HG02623 (cell line): Measurements from ENCODE around the gene TENM4.
"Not testable (repeated sequence)": the region's sequence is repeated elsewhere in the genome, so short reads cannot be mapped to it uniquely, and the experiment has no call there.

ENCODE experiments used
- ATAC-seq: cut with Tn5 transposase; IDR thresholded peaks from one replicate; pipeline ENCODE4 v1.9.1; 2021; ENCODE audit warnings: moderate library complexity; ENCODE audit not compliant: unreplicated experiment

TENM4 gene

DNA sequence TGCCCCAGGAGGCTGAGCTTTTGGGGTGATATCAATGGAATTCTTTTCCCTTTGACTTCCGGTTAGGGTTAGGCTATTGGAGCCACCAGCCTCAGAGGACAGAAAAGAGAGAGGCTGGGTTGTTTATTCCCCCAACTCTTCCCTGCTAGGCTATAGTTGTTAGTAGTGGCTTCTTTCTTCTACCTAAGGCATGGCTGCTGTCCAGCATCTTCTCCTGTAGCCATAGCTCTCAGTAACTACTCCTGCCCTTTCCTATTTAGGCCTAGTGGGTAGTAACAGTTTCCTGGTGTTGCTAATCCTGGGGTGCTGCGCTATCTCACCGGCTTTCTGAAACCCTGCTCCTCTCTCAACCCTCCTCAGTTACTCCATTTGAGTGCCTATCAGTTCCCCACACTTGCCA, 184.9 kb downstream of the TENM4 start:
- no peak for ATAC-seq

DNA sequence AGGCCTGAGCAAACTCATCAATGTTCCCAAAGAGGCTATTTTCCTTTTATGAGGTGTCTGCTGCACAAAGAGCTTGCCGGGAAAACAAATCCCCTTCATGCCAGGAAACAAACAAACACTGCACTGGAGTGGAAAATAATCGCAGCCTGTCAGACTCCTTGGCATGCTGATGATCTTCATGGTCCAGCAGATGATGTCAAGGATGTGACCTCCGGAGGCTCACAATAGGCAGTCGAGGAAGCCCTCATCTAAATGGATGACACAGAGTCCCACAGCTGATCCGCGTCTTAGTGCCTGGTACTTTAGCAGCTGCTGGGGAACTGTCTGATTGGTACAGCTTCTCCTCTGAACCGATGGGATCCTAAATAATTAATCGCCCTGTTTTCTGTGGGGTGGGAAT, 187.6 kb downstream of the TENM4 start:
- no peak for ATAC-seq

DNA sequence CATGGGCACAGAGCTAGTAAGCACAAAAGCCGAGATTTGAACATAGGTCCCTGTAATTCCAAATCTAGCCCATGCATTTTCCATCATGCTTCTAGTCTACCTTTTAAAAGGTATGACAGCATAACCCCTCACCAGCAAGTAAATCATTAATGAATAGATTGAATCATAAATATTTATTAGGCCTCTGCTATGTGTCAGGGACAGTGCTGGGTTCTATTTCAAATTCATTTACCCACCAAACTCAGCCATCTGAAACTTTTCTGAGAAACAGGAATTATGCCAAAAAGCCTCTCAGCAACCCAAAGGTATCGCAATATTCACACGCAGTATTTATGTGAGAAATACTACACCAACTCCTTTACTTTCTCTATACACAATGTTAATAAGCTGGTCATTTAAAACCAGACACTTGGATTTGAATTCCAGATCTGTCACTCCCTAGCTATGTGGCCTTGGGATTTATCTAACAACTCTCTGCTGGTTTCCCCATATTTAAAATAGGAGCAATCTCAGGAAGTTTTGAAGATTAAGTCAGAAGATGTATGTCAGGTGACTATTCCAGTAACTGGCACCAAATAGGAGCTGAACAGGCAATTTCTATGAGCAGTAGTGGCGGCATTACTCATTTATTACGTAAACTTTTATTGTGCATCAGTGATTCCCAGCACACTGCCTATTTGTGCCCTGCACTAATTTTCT, 191.4 kb downstream of the TENM4 start:
- no peak for ATAC-seq

- no peak for ATAC-seq
Observed at GRCh38 chr11:79244798-79245197, 196.0 kb downstream of the TENM4 start.

- no peak for ATAC-seq
Observed at GRCh38 chr11:79244241-79244772, 196.5 kb downstream of the TENM4 start.

GRCh38 chr11:79243422-79244210, 197.2 kb downstream of the TENM4 start:
- no peak for ATAC-seq

GRCh38 chr11:79242616-79243015, 198.2 kb downstream of the TENM4 start:
- ATAC-seq: no peak

- ATAC-seq: no peak
Observed at GRCh38 chr11:79241852-79242241, 199.0 kb downstream of the TENM4 start.

DNA sequence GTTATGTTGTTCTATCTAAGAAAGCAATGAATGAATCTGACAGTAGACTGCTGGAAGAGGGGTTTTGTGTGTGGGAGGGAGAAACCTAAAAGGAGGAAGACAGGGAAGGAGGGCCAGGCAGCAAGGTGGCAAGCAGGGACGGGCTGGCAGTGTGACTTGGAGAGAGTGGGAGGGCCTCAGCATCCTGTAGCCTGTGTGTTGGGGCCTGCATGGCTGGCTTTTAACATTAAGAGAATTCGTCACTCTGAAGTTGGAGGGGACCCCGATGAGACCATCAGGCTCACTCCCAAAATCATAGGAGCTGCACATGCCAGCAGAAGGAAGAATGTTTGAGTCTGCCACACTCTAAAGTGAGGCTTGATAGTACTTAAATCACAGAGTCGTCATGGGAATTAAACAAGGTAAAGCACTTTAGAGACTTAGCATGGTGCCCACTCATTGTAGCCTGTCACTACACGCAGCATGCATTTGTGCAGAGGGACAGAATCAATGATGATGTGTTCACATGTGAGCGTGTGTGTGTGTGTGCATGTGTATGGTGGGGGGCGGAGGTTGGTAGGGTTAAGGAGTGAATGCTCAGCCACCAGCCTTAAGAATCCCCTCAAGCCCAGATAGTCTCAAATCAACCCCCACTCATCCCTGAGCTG, 199.5 kb downstream of the TENM4 start:
- no peak for ATAC-seq

GRCh38 chr11:79237703-79238102, 203.1 kb downstream of the TENM4 start:
- no peak for ATAC-seq

DNA sequence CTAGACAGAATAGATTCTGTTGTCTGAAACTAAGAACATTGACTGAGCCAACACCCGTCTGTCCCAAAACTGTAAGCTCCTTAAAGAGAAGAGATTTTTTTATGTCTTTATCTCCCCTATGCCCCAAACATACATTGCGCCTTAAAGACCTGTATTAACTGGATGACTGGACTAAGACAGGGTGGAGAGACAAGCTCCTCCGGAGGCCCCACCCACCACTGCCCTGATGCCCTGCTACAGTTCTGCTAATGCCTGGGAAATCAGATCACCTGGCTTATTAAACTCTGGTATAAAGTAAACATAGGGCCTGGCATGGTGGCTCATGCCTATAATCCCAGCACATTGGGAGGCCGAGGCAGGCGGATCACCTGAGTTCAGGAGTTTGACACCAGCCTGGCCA, 203.7 kb downstream of the TENM4 start:
- no peak for ATAC-seq

- ATAC-seq: no peak
Observed at GRCh38 chr11:79236541-79236971, 204.3 kb downstream of the TENM4 start.

DNA sequence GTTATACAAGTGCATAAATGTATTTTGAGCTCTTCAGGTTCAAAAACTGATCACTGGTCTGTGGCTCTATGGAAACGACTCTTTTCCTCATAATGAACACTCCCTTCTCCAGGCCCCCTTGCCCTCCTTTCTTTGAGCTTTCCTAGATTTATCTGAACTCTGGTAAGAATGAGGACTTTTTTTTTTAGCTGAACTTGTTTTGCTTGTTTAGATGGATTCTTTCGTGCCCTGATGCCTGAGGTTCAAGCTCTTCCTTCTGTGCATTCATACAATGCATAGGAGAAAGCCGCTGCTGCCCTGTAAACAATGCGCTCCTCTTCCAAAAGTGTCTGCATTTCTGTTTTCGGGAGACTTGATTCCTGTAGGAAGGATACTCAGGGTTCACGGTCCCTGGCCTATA, 205.1 kb downstream of the TENM4 start:
- ATAC-seq: no peak

- no peak for ATAC-seq
Observed at GRCh38 chr11:79232346-79232745, 208.5 kb downstream of the TENM4 start.

- ATAC-seq: no peak
Observed at GRCh38 chr11:79229047-79229446, 211.8 kb downstream of the TENM4 start.

DNA sequence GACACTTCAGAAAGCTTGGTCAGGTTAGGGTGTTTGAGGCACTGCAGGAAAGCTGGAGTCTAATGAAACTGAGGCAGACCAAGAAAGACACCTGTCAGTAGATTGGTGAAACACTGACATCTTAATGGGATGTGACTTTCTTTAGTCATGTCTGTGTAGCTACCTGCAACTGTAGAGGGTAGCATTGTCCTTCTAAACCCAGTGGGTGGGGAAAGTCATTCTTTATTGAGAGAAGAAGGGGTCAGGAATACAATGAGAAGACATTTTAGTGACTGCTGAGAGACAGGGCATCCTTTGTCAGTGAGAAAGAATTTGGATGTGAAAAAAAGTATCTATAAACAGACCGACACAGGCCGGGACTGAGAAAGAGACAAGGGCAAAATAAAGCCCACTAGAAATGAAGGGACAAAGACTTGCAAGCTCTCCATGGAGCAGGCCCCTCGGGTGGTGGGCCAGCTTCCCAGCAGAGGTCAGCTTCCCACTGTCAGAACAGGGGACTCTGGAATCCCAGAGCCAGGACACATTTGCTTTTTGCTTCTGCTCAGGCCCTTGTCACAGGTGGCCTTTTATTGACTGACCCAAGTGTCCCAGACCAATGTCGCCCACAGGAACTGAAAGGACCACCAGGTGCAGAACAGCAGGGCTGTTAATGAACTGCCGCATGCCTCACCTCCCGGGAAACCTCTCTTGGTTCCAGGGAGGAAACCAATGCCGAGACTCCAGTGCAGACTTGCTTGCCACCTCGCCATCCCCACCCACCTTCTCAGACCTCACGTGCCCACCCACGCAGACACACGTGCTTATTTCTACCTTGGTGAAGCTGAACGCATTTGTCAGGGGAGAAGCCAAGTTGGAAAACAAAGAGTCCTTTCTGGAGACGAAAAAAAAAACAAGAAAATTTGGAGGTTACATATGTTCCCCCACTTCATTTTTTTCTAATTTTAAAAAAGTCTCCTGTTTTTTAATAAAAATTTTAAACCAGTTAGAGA, 212.8 kb downstream of the TENM4 start:
- ATAC-seq: no peak

DNA sequence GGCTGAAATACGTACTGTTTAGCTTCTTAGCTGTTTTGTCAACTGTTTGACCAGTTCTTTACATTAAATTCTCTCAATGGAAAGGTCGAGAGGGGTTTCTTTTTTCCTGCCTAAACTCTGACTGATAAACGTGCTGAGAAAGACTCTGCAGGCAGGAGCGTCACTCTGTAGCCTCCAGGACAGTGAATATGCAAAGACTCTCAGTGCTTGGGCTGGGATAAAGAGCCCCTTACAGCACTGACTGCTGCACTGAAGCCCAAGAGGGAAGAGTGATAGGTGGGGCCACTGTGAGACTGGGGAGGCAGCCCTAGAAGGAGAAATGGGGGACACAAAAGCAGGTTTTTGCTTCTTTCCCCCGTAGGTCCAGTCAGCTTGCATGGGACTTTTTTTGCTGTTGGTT, 213.5 kb downstream of the TENM4 start:
- no peak for ATAC-seq

DNA sequence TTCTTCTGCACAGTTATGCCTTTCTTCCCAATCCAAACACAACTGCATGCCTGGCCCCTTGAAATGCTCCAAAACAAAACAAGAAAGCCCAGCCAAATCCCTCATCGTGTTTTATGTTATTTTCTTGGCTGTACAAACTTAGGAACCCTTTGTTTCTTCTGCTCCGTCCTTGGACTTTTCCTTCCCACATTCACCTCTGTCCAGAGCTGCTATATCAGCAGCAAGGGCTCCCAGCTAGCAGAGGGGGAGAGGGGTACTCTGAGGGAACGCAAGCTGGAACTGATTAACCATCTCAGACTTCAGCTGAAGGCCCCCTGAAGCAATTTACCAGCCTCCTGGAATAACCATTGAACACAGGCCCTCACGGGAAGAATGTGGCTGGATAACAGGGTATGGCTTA, 214.7 kb downstream of the TENM4 start:
- ATAC-seq: no peak

DNA sequence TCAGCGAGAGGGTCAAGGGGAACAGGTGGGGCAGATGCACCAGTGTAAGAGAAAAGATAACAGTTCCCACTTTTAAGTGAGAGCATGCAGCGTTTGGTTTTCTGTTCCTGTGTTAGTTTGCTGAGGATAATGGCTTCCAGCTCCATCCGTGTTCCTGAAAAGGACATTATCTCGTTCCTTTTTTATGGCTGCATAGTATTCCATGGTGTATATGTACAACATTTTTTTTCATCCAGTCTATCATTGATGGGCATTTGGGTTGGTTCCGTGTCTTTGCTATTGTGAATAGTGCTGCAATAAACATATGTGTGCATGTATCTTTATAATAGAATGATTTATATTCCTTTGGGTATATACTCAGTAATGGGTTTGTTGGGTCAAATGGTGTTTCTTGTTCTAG, 218.7 kb downstream of the TENM4 start:
- ATAC-seq: not testable (repeated sequence)

DNA sequence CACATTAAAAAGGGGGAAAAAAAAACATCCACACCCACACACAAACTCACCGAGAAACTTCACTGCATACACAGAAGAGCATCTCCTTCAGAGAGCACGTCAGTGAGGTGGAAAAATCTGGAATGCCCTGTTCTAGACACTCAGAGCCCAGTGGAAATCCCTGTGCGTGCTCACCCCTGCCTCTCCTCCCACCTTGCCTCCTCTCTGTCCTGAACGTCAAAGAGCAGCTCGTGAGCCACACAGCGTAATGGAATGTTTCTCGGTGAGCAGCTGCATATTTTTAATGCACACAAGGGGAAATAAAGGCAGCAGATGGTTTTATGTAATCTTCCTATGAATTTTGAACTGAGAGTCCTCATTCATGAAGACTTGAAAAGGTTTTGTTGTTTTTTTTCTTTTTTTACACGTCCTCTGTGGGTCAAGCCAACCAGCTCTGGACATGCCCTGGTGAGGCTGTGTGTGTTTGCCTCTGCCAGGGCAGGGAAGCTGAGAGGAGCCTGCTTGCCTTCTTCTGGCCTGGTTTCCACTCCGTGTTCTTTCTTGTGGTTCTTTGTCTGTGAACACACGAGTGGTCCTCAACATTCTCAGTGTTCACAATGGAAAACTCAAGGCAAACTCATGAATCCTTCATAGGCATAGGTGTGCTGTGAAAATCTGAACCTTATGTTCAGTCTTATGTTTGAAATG, 219.2 kb downstream of the TENM4 start:
- ATAC-seq: no peak
